HG02678 (cell line): Measurements from ENCODE around the gene RAB36.
"Not testable (repeated sequence)": the region's sequence is repeated elsewhere in the genome, so short reads cannot be mapped to it uniquely, and the experiment has no call there.

Experiments used
- ATAC-seq: cut with Tn5 transposase; IDR thresholded peaks from one replicate; pipeline ENCODE4 v1.9.1; 2021; ENCODE audit warnings: mild to moderate bottlenecking, moderate library complexity; ENCODE audit not compliant: unreplicated experiment

RAB36 gene

GRCh38 chr22:23136991-23137390, 8.3 kb upstream of the RAB36 start:
- not testable (repeated sequence) for ATAC-seq

GRCh38 chr22:23137468-23137867, 7.8 kb upstream of the RAB36 start:
- no peak for ATAC-seq

- ATAC-seq = no peak
These were observed 7.2 kb upstream of the RAB36 start for GRCh38 chr22:23137905-23138561.

- ATAC-seq = no peak
These were observed 6.5 kb upstream of the RAB36 start for GRCh38 chr22:23138584-23139435.

GRCh38 chr22:23140385-23140784, 4.9 kb upstream of the RAB36 start:
- no peak for ATAC-seq

GRCh38 chr22:23142546-23143105, 2.7 kb upstream of the RAB36 start:
- ATAC-seq = no peak

- no peak for ATAC-seq
These were observed 2.2 kb upstream of the RAB36 start for GRCh38 chr22:23143119-23143518.

- no peak for ATAC-seq
These were observed 845 bp upstream of the RAB36 start for GRCh38 chr22:23144432-23144831.

- ATAC-seq = no peak
These were observed 697 bp downstream of the RAB36 start for GRCh38 chr22:23145878-23146470.

GRCh38 chr22:23146478-23147205, 1.4 kb downstream of the RAB36 start:
- no peak for ATAC-seq

- no peak for ATAC-seq
These were observed 2.5 kb downstream of the RAB36 start for GRCh38 chr22:23147617-23148387.

- ATAC-seq = no peak
These were observed 4.5 kb downstream of the RAB36 start for GRCh38 chr22:23149743-23150238.

- ATAC-seq = no peak
These were observed 5.5 kb downstream of the RAB36 start for GRCh38 chr22:23150762-23151161.

GRCh38 chr22:23151827-23152226, 6.5 kb downstream of the RAB36 start:
- no peak for ATAC-seq

- ATAC-seq = no peak
These were observed 7.2 kb downstream of the RAB36 start for GRCh38 chr22:23152238-23153114.

GRCh38 chr22:23153994-23154393, 8.7 kb downstream of the RAB36 start:
- no peak for ATAC-seq

GRCh38 chr22:23154461-23154860, 9.2 kb downstream of the RAB36 start:
- no peak for ATAC-seq

- ATAC-seq = no peak
These were observed 9.9 kb downstream of the RAB36 start for GRCh38 chr22:23155143-23155542.

- ATAC-seq = no peak
These were observed 10.6 kb downstream of the RAB36 start for GRCh38 chr22:23155831-23156230.
